GM12875 (cell line): ENCODE measurements around the gene ASPDH.

ENCODE experiments used
- H3K4me3 ChIP-seq: one replicate; pipeline ENCODE4 v1.5.1; 2011; ENCODE audit warnings: low read depth, low read length, control low read depth
- TF ChIP-seq, protein P1 (sequence below): IDR thresholded peaks from 2 replicates; pipeline ENCODE4 v1.5.1; 2011; ENCODE audit warnings: low read depth, mild to moderate bottlenecking, control low read depth, inconsistent platforms, low read length, moderate library complexity, borderline replicate concordance; ENCODE audit not compliant: insufficient read depth

Gene ASPDH

DNA sequence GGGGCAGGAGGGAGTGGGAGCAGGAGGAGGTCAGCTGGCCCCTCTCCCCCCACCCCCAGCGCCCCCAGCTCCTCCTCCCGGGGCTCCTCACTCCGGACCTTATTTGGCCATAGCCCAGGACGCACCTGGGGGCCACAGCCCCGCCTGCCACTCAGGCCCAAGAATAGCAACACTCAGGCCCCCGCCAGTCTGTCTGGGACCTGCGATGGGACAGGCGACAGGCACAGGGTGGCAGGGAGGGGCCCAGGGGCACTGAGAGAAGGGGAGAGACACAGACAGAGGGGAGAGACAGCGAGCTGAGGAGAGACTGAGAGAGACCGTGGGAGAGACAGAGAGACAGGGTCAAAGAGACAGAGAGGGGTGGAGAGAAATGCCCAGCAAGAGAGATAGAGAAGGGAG is 13.0 kb downstream of the ASPDH start:
- no peak overlapping the region for H3K4me3 ChIP-seq
- TF ChIP-seq, protein P1, sequence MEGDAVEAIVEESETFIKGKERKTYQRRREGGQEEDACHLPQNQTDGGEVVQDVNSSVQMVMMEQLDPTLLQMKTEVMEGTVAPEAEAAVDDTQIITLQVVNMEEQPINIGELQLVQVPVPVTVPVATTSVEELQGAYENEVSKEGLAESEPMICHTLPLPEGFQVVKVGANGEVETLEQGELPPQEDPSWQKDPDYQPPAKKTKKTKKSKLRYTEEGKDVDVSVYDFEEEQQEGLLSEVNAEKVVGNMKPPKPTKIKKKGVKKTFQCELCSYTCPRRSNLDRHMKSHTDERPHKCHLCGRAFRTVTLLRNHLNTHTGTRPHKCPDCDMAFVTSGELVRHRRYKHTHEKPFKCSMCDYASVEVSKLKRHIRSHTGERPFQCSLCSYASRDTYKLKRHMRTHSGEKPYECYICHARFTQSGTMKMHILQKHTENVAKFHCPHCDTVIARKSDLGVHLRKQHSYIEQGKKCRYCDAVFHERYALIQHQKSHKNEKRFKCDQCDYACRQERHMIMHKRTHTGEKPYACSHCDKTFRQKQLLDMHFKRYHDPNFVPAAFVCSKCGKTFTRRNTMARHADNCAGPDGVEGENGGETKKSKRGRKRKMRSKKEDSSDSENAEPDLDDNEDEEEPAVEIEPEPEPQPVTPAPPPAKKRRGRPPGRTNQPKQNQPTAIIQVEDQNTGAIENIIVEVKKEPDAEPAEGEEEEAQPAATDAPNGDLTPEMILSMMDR = no peak

DNA sequence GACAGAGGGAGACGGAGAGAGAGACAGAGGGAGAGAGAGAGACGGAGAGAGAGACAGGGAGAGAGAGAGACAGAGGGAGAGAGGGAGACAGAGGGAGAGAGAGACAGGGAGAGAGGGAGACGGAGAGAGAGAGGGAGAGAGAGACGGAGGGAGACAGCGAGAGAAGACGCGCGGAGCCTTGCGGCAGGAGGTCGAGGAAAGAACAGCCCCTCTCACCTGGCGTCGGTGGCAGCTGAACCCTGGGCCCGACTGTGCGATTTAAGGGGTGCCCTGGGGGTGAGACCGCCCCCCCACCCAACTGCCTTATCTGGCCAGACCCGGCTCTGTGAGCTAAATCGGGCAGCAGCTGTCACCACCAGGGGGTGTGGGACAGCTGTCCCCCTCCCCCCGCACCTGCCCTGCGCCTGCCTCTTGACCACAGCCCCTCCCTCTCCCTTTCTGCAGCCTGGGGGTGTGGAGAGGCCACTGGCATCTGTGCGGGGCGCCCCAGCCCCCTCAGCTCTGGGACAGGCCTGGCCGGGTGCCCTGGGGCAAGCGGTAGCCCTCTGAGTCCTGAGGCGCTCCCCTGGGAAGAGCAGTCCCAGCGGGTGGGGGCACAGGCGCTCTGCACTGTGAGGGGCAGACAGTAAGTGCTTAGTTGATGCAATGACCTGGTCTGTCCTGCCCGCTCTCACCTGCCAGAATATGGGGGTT is 13.5 kb downstream of the ASPDH start:
- TF ChIP-seq, protein P1 = peak; percentile 38; the same call in 1 of the 2 replicates
- no peak overlapping the region for H3K4me3 ChIP-seq

DNA sequence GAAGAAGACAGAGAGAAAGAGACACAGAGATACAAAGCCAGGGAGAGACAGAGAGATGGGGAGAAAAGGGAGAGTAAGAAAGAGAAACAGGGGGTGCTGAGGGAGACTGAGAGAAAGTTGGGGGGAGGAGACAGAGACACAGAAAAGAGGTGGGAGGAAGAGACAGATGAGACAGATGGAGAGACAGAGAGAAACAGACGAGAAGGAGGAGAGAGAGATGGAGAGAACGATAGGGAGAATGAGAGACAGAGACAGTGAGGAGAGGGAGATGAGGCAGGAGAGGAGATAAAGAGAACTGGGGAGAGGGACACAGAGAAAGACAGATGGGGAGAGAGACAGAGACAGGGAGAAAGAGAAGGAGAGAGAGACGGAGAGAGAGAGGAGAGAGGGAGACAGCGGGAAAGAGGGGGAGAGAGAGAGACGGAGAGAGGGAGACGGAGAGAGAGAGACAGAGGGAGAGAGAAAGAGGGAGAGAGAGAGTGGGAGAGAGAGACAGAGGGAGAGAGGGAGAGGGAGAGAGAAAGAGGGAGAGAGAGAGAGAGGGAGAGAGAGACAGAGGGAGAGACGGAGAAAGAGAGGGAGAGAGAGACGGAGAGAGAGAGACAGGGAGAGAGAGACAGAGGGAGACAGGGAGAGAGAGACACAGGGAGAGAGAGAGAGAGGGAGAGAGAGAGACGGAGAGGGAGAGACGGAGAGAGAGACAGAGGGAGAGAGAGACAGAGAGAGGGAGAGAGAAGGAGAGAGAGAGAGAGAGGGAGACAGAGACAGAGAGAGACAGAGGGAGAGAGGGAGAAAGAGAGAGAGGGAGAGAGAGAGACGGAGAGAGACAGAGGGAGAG is 15.3 kb downstream of the ASPDH start:
- H3K4me3 ChIP-seq = no peak overlapping the region
- TF ChIP-seq, protein P1 = no peak

DNA sequence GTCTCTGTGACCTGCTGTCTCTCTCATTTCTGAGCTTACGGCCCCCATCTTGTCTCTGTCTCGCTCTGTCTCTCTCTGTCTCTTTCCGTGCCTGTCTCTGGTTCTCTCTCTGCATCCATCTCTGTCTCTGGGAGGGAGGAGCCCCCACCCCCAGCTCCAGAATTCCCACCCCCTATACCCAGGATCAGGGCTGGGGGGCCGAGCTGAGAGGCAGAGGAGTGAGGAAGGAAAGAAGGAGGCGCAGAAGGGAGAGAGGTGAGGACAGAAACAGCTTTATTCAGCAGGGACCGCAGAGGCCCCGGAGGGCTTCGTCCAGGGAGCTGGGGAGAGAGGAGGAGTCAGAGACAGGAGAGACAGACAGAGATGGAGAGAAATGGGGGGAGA is 16.7 kb downstream of the ASPDH start:
- TF ChIP-seq, protein P1 = no peak
- no peak overlapping the region for H3K4me3 ChIP-seq

DNA sequence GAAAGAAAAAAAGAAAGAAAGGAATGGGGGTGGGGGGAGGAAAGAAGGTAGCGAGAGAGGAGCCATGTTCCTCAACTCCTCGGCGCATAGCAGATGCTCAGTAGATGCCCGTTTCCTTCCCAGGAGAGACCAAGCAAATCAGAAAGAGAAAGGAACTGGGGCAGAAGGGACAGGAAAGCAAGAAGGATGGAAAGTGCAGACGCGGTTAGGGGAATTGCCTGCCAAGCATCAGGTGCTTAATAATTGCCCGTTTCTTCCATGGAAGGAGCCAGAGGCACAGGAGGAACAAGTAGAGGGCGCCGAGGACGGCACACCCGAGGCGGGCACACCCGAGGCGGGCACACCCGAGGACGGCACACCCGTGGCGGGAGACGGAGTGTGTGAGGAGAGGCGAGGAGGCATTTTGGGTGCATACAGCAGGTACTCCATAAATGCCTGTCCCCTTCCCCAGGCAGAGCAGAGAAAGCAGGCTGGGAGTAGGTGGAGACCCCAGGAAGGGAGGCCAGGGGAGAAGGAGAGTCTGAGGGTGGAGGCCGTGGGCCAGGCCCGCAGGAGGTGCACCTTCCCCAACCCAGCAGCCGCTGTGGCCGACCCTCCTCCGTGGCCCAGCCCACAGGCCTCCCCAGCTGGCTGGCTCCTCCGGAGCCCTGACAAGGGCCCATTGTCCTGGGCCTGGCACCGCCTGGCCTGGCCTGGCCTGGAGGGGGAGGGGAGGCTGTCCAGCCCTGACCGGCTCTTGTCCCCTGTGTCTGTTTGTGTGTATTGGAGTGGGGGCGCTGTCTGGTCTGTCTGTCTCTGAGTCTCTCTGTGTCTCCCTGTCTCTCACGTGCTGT is 17.3 kb downstream of the ASPDH start:
- TF ChIP-seq, protein P1 = no peak
- no peak overlapping the region for H3K4me3 ChIP-seq

DNA sequence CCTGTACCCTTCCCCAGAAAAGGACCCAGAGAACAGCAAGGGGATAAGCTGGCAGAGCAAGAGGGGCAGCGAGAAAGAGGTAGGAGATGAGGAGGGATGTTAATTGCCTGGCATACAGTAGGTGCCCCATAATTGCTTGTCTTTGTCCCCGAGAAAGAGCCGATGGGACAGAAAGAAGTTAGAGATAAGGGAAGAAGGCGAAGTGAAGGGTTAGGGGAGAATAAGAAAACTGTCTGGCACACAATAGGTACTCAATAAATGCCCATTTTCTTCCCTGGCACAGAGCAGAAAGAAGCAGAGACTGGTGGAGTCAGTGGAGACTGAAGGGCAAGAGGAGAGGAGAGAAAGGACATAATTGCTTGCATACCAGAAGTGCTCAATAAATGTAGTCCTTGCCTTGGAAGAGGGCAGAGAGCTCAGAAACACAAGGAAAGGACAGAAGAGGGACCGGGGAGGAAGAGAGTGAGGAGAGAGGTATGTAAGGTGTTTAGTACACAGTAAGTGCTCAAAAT is 18.6 kb downstream of the ASPDH start:
- H3K4me3 ChIP-seq = no peak overlapping the region
- TF ChIP-seq, protein P1 = no peak
